ENCODE results near the gene NMRK2.

The NMRK2 gene

GRCh38 chr19:3979674-3980352, 46.9 kb downstream of the NMRK2 start:
- H3K27me3 Mint-ChIP-seq (ENCODE audit: low read depth), result no peaks in the 10 kb centered on the region
- no peaks in the 10 kb centered on the region for H3K9me3 Mint-ChIP-seq
- peaks cover 74% of the 10 kb centered on the region for H3K36me3 Mint-ChIP-seq (ENCODE audit: low read depth)
- no peak overlapping the region for H3K27ac Mint-ChIP-seq
- TF ChIP-seq, protein P1, sequence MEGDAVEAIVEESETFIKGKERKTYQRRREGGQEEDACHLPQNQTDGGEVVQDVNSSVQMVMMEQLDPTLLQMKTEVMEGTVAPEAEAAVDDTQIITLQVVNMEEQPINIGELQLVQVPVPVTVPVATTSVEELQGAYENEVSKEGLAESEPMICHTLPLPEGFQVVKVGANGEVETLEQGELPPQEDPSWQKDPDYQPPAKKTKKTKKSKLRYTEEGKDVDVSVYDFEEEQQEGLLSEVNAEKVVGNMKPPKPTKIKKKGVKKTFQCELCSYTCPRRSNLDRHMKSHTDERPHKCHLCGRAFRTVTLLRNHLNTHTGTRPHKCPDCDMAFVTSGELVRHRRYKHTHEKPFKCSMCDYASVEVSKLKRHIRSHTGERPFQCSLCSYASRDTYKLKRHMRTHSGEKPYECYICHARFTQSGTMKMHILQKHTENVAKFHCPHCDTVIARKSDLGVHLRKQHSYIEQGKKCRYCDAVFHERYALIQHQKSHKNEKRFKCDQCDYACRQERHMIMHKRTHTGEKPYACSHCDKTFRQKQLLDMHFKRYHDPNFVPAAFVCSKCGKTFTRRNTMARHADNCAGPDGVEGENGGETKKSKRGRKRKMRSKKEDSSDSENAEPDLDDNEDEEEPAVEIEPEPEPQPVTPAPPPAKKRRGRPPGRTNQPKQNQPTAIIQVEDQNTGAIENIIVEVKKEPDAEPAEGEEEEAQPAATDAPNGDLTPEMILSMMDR (IDR thresholded peaks at IDR 0.05; ENCODE audit: unreplicated experiment in 3 of 3), result no peak
- H3K4me3 Mint-ChIP-seq, result peak overlapping the region in 1 of 3 experiments; percentile 29
- H3K4me1 Mint-ChIP-seq, result peaks cover 23% of the 10 kb centered on the region

DNA sequence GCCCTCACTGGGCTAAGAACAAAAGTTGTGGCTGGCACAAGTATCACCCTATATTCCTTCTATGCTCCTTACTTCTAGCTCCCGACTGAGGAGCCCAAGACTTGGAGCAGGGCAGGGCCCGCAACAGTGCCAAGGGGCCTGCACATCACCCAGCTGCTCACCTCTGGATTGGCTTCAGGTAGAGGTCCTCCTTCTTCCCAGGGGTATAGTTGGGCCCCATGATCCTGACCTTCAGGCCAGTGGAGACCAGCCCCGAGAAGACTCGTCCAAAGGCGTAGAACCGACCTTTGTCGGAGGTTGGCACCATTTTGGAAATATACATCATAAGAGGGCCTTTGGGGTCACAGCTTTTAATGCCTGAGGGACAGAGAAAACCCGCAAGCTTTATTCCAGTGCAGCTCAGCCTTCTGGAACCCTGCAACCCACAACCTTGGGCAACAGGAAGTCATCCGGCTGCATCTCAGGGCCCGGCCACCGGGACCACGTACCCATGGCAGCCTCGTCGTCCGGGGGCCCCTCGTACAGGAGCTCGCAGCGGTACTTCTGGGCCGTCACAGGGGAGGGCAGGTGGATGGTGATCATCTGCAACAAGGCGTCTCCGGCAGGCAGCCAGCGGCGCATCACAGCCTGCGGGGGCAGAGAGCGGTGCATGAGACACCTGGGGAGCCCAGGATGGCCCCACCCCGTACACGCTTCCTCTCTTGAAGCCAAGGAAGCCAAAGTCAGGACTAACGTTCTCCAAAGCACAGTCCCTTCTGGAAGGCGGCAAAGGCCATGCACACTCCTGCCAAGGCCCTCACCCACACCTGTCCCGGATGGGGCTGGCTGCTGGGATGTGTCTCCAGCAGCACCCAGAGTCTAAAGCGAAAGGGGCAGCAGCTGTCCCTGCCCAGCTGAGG, 47.7 kb downstream of the NMRK2 start:
- Mint-ChIP-seq H3K27ac (no peak overlapping the region), H3K4me1 (peaks cover 27% of the 10 kb centered on the region), H3K36me3 (ENCODE audit: low read depth) (peaks cover 73% of the 10 kb centered on the region), H3K9me3 (no peaks in the 10 kb centered on the region), H3K27me3 (ENCODE audit: low read depth) (no peaks in the 10 kb centered on the region), H3K4me3 (no peak overlapping the region)
- TF ChIP-seq, protein P1 (IDR thresholded peaks at IDR 0.05; ENCODE audit: unreplicated experiment in 3 of 3), result no peak

- Mint-ChIP-seq H3K27me3 (ENCODE audit: low read depth) (no peaks in the 10 kb centered on the region), H3K27ac (no peak overlapping the region), H3K4me3 (peak overlapping the region; percentile 17 to 60 (median 30)), H3K9me3 (no peaks in the 10 kb centered on the region), H3K36me3 (ENCODE audit: low read depth) (peaks cover 66% of the 10 kb centered on the region), H3K4me1 (peaks cover 35% of the 10 kb centered on the region)
- TF ChIP-seq, protein P1 (IDR thresholded peaks at IDR 0.05; ENCODE audit: unreplicated experiment in 3 of 3), result no peak
Measured at GRCh38 chr19:3981373-3981735, 48.5 kb downstream of the NMRK2 start.

DNA sequence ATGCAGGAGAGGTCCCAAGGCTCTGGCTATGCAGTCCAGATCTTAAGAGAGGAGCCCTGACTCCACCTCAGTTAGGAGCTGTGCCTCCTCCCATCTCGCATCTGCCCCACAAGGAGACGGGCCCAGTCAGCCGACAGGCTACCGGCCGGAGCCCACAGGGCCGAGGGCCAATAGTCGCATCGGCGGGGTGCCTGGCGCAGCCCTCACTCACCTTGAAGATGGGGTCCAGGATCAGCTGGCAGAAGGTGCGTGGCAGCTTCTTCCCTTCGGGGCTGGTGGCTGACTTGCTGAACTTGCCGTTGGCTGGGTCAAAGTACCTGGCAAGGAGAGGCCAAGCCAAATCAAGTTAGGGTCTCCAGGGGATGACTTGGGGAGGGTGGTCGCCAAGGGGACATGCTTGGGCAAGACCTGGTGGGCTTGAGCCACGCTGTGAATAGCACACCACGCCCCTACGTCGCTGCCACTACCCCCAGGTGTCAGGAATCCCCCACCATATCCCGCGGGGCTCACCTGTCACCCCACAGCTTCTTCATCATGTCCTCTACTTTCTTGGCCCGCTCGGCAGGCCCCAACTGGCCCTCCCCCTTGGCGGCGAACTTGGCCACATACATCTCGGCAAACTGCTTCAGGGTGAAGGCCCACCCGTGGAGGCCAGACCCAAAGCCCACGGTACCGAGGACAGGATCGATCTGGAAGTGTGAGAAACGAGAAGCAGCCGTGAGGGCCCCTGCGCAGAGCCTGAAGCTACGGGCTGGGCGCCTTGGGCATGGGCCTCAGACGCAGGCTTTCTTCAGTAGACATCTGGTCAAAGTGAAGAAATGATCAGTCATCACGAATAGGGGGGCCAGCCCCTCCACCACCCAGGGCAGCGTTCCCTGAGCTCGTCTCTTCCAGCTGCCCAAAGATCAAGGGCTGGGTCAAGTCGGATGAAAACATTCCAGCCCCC, 49.1 kb downstream of the NMRK2 start:
- no peak overlapping the region for H3K27ac Mint-ChIP-seq
- H3K9me3 Mint-ChIP-seq, result no peaks in the 10 kb centered on the region
- no peaks in the 10 kb centered on the region for H3K27me3 Mint-ChIP-seq (ENCODE audit: low read depth)
- peaks cover 41% of the 10 kb centered on the region for H3K4me1 Mint-ChIP-seq
- TF ChIP-seq, protein P1 (IDR thresholded peaks at IDR 0.05; ENCODE audit: unreplicated experiment in 3 of 3), result no peak
- H3K4me3 Mint-ChIP-seq, result peak overlapping the region; percentile 63 to 100 (median 99)
- peaks cover 60% of the 10 kb centered on the region for H3K36me3 Mint-ChIP-seq (ENCODE audit: low read depth)

DNA sequence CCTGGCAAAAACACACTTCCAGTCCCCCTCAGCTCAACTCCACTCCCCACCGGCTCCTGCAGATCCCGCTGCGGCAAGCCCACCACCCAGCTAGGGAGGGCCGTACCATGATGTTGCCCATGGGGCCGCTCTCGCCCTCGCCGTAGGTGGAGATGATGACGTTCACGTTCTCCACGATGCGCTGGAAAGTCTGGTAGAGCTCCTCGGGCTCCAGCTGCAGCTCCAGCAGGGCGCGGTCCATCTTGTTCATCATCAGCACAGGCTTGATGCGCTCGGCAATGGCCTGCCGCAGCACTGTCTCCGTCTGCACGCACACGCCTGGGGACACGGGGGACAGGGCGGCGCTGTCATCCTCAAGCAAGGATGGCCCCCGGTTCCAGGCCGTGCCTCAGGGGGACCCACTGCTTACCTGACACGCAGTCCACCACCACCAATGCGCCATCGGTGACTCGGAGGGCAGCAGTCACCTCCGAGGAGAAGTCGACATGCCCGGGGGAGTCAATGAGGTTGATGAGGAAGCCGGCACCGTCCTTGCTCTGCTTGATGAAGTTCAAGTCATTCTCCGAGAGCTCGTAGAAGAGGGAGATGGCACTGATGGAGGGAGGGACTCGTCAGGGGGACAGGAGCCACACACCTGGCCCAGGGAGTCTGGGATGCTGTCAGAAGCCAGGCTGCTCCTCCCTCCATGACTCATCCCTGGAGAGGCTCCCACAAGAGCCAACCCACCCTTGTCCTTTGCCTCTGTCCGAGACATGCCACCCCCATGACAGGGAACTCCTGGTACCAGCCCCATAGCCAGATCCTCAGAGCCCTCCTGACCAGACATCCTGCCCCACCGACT, 50.1 kb downstream of the NMRK2 start:
- Mint-ChIP-seq H3K4me1 (peaks cover 41% of the 10 kb centered on the region), H3K27ac (peak overlapping the region; percentile 64 to 92 (median 69)), H3K27me3 (ENCODE audit: low read depth) (peaks cover 4% of the 10 kb centered on the region), H3K9me3 (no peaks in the 10 kb centered on the region), H3K36me3 (ENCODE audit: low read depth) (peaks cover 51% of the 10 kb centered on the region), H3K4me3 (peak overlapping the region; percentile 99 to 100 (median 99))
- TF ChIP-seq, protein P1 (IDR thresholded peaks at IDR 0.05; ENCODE audit: unreplicated experiment in 3 of 3), result no peak

Measured in nephron (organoid).